WERI-Rb-1 (cell line): ENCODE measurements around the gene FLNB.
"Not testable (repeated sequence)": the region's sequence is repeated elsewhere in the genome, so short reads cannot be mapped to it uniquely, and the experiment has no call there.

Experiments
- DNase-seq: peaks from one replicate; pipeline ENCODE4 v3.0.0-alpha.2; 2020
- H3K27ac ChIP-seq: fragments of 250-450 bp; sonication (Bioruptor Pico); 2 replicates; pipeline ENCODE4 v1.5.1; 2020; ENCODE audit warnings: mild to moderate bottlenecking, moderate library complexity
- H3K27me3 ChIP-seq: fragments of 250-450 bp; sonication (Bioruptor Pico); 2 replicates; pipeline ENCODE4 v1.5.1; 2021; ENCODE audit warnings: mild to moderate bottlenecking, low read depth, moderate library complexity; ENCODE audit not compliant: insufficient read depth, severe bottlenecking
- H3K36me3 ChIP-seq: fragments of 250-450 bp; sonication (Bioruptor Pico); 2 replicates; pipeline ENCODE4 v1.5.1; 2020; ENCODE audit warnings: mild to moderate bottlenecking, moderate library complexity
- H3K4me3 ChIP-seq: 2 replicates; pipeline ENCODE4 v1.5.1; 2011; ENCODE audit warnings: low read depth, mild to moderate bottlenecking, control low read depth, low read length
- H3K9me3 ChIP-seq: fragments of 250-450 bp; sonication (Bioruptor Pico); 2 replicates; pipeline ENCODE4 v1.5.1; 2021; ENCODE audit warnings: mild to moderate bottlenecking, moderate library complexity; ENCODE audit not compliant: severe bottlenecking
- TF ChIP-seq, protein P1 (sequence below): IDR thresholded peaks from 2 replicates; pipeline ENCODE4 v1.5.1; 2011; ENCODE audit warnings: low read depth, mild to moderate bottlenecking, control low read depth, inconsistent platforms, low read length

Gene FLNB

DNA sequence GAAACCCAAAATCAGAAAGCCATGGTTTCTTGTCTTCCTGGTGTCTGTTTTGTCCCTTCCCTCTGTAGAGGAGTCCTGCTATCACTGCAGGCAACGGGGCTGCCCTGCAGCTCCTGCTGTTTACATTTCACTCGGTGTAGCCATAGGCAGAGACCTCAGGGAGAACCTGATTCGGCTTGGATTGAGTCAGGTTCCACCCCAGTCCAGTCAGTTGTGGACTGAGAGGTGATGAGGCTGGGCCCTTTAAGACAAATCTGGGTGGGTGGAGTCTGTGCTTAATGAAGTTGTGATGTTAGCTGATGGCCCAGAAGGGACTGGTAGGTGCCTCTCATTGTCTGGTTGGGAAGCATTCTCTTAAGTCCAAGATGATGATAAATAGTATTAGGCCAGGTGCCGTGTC, 35.7 kb downstream of the FLNB start:
- DNase-seq: no peak
- Histone ChIP-seq H3K36me3 (no peaks in the 10 kb centered on the region), H3K27ac (no peak overlapping the region), H3K4me3 (no peak overlapping the region), H3K27me3 (no peaks in the 10 kb centered on the region), H3K9me3 (no peaks in the 10 kb centered on the region)
- TF ChIP-seq, protein P1, sequence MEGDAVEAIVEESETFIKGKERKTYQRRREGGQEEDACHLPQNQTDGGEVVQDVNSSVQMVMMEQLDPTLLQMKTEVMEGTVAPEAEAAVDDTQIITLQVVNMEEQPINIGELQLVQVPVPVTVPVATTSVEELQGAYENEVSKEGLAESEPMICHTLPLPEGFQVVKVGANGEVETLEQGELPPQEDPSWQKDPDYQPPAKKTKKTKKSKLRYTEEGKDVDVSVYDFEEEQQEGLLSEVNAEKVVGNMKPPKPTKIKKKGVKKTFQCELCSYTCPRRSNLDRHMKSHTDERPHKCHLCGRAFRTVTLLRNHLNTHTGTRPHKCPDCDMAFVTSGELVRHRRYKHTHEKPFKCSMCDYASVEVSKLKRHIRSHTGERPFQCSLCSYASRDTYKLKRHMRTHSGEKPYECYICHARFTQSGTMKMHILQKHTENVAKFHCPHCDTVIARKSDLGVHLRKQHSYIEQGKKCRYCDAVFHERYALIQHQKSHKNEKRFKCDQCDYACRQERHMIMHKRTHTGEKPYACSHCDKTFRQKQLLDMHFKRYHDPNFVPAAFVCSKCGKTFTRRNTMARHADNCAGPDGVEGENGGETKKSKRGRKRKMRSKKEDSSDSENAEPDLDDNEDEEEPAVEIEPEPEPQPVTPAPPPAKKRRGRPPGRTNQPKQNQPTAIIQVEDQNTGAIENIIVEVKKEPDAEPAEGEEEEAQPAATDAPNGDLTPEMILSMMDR: no peak

DNA sequence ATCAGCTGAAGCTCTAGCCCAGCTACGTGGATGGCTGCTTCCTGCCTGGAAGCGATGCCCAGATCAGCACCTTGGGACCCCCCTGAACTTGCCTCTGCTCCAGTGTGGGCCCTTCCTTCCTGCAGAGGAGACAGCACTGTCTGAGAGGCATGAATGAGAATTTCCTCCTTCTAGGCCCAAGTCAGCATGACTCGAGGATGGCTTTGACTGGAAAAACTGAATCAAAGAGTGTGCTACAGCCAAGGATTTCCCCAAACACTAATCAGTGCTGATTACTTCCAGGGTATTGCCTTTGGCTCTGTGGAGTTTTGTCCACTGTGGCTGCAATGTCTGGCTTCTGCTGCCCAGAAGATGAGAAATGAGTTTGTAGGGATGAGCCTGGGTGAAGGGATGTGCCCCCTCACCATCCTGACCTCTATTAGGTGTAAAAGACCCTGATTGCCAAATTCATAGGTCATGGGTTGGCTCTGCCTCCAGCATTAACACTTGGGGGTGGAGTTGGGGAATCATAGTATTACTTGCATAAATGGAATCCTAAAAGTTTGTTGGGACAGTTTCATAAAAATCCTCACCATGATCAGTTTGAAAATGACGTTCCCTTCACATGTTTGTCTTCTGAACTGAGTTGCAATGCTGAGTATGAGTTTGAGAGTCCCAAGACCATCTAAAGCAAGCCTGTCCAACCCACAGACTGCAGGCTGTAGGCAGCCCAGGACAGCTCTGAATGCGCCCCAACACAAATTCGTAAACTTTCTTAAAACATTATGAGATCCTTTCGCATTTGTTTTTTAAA, 36.7 kb downstream of the FLNB start:
- Histone ChIP-seq H3K9me3 (no peaks in the 10 kb centered on the region), H3K27me3 (no peaks in the 10 kb centered on the region), H3K4me3 (no peak overlapping the region), H3K27ac (no peak overlapping the region), H3K36me3 (no peaks in the 10 kb centered on the region)
- no peak for DNase-seq
- TF ChIP-seq, protein P1: no peak

DNA sequence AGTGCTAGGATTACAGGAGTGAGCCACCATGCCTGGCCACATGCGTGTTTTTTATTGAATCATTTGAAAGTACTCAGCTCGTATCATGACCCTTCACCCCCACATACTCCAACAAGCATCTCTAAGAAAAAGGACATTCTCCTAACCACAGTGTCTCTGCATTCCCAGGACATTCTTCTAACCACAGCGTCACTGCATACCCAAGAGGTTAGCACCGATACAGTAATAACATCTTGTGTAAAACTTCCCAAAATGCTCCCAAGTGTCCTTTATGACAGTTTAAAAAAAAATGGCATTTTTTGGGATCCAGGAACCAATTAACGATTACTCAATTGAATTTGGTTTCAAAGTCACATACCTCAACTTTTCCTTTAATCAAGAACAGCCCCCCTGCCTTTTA, 39.6 kb downstream of the FLNB start:
- no peak overlapping the region for H3K27ac ChIP-seq
- TF ChIP-seq, protein P1: no peak

DNA sequence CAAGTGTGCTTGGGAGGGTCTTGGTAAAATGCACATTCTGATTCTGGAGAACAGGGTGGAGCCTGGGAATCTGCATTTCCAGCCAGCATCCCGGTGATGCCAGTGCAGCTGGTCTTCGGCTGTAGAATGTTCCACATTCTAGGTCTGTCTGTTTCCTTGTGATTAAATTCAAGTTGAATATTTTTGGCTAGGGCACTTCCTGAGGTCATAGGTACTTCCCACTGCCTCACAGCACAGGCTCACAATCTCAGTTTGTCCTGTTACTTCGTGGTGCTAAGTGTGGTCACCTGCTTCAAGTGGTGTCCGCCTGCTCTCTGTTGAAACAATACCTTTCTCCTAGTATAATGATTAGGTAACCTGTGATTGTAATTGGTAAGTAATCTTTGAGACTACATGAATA, 40.1 kb downstream of the FLNB start:
- no peak for DNase-seq
- Histone ChIP-seq H3K4me3 (no peak overlapping the region), H3K27ac (no peak overlapping the region), H3K36me3 (no peaks in the 10 kb centered on the region), H3K9me3 (no peaks in the 10 kb centered on the region), H3K27me3 (no peaks in the 10 kb centered on the region)
- TF ChIP-seq, protein P1: no peak

More for the DNA sequence above, 39.6 kb downstream of the FLNB start:
- Histone ChIP-seq H3K27me3 (no peaks in the 10 kb centered on the region), H3K9me3 (no peaks in the 10 kb centered on the region), H3K36me3 (no peaks in the 10 kb centered on the region), H3K4me3 (no peak overlapping the region)
- DNase-seq: no peak

DNA sequence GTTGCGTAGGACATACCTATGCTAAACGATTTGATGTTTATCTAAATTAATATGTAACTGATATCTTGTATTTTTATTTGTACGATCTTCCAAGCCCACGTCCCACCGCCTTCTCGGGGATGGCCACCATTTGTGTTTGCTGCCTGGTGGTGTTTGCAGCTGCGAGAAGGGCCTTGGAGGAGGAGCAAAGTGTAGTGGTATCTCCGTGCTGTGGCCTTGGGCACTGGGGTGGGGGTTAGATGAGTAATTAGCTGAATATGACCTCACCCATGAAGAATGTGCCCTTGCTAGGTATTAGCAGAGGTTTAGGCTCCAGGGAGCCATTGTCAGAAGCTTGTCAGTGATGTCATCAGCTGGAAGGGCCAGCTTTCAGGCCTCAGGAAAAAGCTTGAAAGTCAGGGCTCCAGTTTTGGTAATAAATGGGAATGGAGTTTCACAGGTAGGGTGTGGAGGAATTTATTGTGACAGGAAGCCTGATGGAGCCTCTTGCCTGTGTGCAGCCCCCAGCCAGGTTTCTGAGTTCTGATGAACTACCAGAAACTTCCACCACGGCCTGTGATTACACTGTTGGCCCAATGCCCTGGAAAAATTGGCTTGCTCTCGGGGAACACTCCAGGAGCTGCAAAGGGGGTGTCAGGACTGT, 41.0 kb downstream of the FLNB start:
- H3K36me3 ChIP-seq: no peaks in the 10 kb centered on the region
- no peak overlapping the region for H3K27ac ChIP-seq
- TF ChIP-seq, protein P1: no peak
- no peaks in the 10 kb centered on the region for H3K27me3 ChIP-seq
- no peak overlapping the region for H3K4me3 ChIP-seq
- no peaks in the 10 kb centered on the region for H3K9me3 ChIP-seq
- no peak for DNase-seq

DNA sequence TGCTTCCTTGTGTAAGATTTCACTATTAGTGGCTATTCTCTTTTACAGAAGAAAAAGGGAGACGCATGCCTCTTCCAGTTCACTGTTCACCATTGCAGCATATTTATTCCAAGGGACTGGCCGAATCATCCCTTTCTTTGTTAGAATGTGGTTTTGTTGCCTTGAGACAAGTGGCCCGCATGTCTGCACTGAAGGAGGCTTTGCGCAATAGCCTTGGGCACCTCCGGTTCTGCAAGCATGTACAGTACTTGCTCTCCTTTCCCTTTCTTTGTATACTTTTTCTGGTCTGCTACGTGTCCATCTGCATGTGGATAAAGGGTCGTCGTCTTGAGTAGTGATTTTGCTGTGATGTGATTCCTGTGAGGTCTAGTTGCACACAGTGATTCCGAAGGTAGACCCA, 43.0 kb downstream of the FLNB start:
- Histone ChIP-seq H3K9me3 (no peaks in the 10 kb centered on the region), H3K4me3 (no peak overlapping the region), H3K27me3 (no peaks in the 10 kb centered on the region), H3K27ac (no peak overlapping the region), H3K36me3 (no peaks in the 10 kb centered on the region)
- DNase-seq: no peak
- TF ChIP-seq, protein P1: no peak

DNA sequence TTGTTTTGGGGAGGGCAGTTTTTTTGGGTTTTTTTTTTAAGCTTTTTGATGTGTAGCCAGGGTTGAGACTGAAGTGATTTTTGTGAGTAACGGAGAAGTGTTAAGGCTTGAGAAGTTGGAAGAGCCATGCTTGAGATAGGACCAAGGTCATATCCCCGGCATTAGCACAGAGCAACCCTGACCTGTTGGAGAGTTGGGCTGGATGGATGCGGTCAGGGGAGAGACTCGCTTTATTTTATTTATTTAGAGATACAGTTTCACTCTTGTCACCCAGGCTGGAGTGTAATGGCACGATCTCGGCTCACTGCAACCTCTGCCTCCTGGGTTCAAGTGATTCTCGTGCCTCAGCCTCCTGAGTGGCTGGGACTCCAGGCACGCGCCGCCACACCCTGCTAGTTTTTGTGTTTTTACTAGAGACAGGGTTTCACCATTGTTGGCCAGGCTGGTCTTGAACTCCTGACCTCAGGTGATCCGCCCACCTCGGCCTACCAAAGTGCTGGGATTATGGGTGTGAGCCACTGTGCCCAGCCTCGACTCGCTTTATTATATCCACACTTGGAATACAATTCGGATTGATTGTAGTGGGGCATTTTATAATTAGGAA, 43.5 kb downstream of the FLNB start:
- not testable (repeated sequence) for H3K27ac ChIP-seq, H3K4me3 ChIP-seq, H3K36me3 ChIP-seq, H3K27me3 ChIP-seq, H3K9me3 ChIP-seq, DNase-seq
